HCT116 (cell line): ENCODE measurements around the gene PIK3R4. TPM values are rescaled to one million over a fixed set of nuclear protein-coding genes. Genes with fewer than 3 reads are reported as not detected.

Experiments used
- ATAC-seq: fragments of 200-7000 bp; cut with Tn5 transposase; 2 replicates; pipeline ENCODE4 v1.9.1; 2020; ENCODE audit warnings: mild to moderate bottlenecking, moderate library complexity
- BruUV-seq: library from RNA; stranded (reverse); fragments of 400-500 nt; replicated peaks from 2 replicates; lab custom pipeline; 2021; lab: Mats Ljungman, UMichigan
- CTCF ChIA-PET: fragments of 300-600 bp; sonication (Branson Sonifier 250); formaldehyde crosslinking; loops from one replicate; lab custom pipeline; 2021; ENCODE audit warnings: antibody characterized with exemption; lab: Charles Lee
- POLR2A ChIA-PET: fragments of 300-600, 350-600 bp; sonication (Branson Sonifier 250); formaldehyde crosslinking; loops from one replicate; lab custom pipeline; 2021; ENCODE audit warnings: antibody characterized with exemption; lab: Charles Lee
- RAD21 ChIA-PET, 2 experiments: fragments of 300-600 bp; sonication (Branson Sonifier 250); formaldehyde crosslinking; loops; one replicate each; lab custom pipeline; 2023; ENCODE audit warnings: low total read pairs in 2 of 2; ENCODE audit not compliant: uncharacterized antibody in 2 of 2, unreplicated experiment in 2 of 2, low non-redundant PET in 1 of 2; lab: Charles Lee
- DNase-seq: peaks from one replicate; pipeline ENCODE4 v3.0.0-alpha.2; 2010; ENCODE audit warnings: low read depth, low spot score
- H2AFZ ChIP-seq: fragments of 200-600 bp; shearing (Covaris generic), sonication (generic); 2 replicates; pipeline ENCODE4 v1.6.1; 2017; ENCODE audit warnings: low read depth, mixed run types, mixed read lengths, antibody characterized with exemption, low read length; ENCODE audit not compliant: poor library complexity, severe bottlenecking
- H3K27ac ChIP-seq: 2 replicates; pipeline ENCODE4 v1.5.1; 2012; ENCODE audit warnings: low read depth, low read length
- H3K27me3 ChIP-seq: fragments of 200-600 bp; sonication (generic); 2 replicates; pipeline ENCODE4 v1.6.1; 2016; ENCODE audit warnings: mixed run types, low read length, mixed read lengths; ENCODE audit not compliant: insufficient read depth
- H3K36me3 ChIP-seq, 2 experiments: fragments of 200-500 bp in 1 of 2; fragments of 200-600 bp in 1 of 2; sonication (Bioruptor generic) in 1 of 2; sonication (generic) in 1 of 2; 2 replicates each; pipeline versions ENCODE4 v1.5.1 to v1.6.1; 2014 to 2016; ENCODE audit warnings: low read length in 2 of 2, inconsistent platforms in 1 of 2, mixed read lengths in 1 of 2, mixed run types in 1 of 2; ENCODE audit not compliant: insufficient read depth in 2 of 2, control insufficient read depth in 1 of 2
- H3K4me1 ChIP-seq, 2 experiments: fragments of 200-600 bp in 1 of 2; sonication (generic) in 1 of 2; 2 replicates each; pipeline versions ENCODE4 v1.5.1 to v1.6.1; 2012 to 2017; ENCODE audit warnings: low read length in 2 of 2, inconsistent platforms in 1 of 2, mild to moderate bottlenecking in 1 of 2, mixed read lengths in 1 of 2, mixed run types in 1 of 2, moderate library complexity in 1 of 2; ENCODE audit not compliant: insufficient read depth in 2 of 2, control insufficient read depth in 1 of 2
- H3K4me2 ChIP-seq: fragments of 200-600 bp; sonication (generic); 2 replicates; pipeline ENCODE4 v1.6.1; 2017; ENCODE audit warnings: mixed run types, low read length, mixed read lengths
- H3K4me3 ChIP-seq, 2 experiments: fragments of 200-600 bp in 1 of 2; sonication (generic) in 1 of 2; replicated peaks in 1 of 2; 2 replicates each; pipeline ENCODE4 v1.5.1; 2011 to 2016; ENCODE audit warnings: low read length in 2 of 2, control low read depth in 1 of 2, low read depth in 1 of 2, mild to moderate bottlenecking in 1 of 2, mixed read lengths in 1 of 2, mixed run types in 1 of 2
- H3K79me2 ChIP-seq: fragments of 200-600 bp; sonication (generic); 2 replicates; pipeline ENCODE4 v1.6.1; 2017; ENCODE audit warnings: mild to moderate bottlenecking, mixed run types, low read length, moderate library complexity, mixed read lengths; ENCODE audit not compliant: insufficient read depth
- H3K9ac ChIP-seq: fragments of 200-600 bp; sonication (generic); 2 replicates; pipeline ENCODE4 v1.6.1; 2016; ENCODE audit warnings: low read length, mixed read lengths
- H3K9me2 ChIP-seq: fragments of 200-600 bp; sonication (generic), shearing (Covaris generic); 2 replicates; pipeline ENCODE4 v1.6.1; 2017; ENCODE audit warnings: mixed run types, mild to moderate bottlenecking, moderate library complexity; ENCODE audit not compliant: insufficient read depth
- H3K9me3 ChIP-seq, 2 experiments: fragments of 200-500 bp in 1 of 2; fragments of 200-600 bp in 1 of 2; sonication (Bioruptor generic) in 1 of 2; sonication (generic) in 1 of 2; 2 replicates each; pipeline ENCODE4 v1.6.1; 2014 to 2017; ENCODE audit warnings: low read length in 2 of 2, mixed read lengths in 2 of 2, inconsistent platforms in 1 of 2, low read depth in 1 of 2, mild to moderate bottlenecking in 1 of 2, mixed run types in 1 of 2, moderate library complexity in 1 of 2; ENCODE audit not compliant: control insufficient read depth in 1 of 2, insufficient read depth in 1 of 2
- H4K20me1 ChIP-seq: fragments of 200-600 bp; sonication (generic), shearing (Covaris generic); 2 replicates; pipeline ENCODE4 v1.6.1; 2017; ENCODE audit warnings: mixed run types, mild to moderate bottlenecking, moderate library complexity; ENCODE audit not compliant: insufficient read depth
- CBX3 ChIP-seq: IDR thresholded peaks from 2 replicates; pipeline ENCODE4 v1.6.1; 2012; ENCODE audit warnings: low read depth
- CEBPB ChIP-seq: IDR thresholded peaks from 2 replicates; pipeline ENCODE4 v1.6.1; 2012; ENCODE audit warnings: low read depth
- EGR1 ChIP-seq: IDR thresholded peaks from 2 replicates; pipeline ENCODE4 v1.6.1; 2012; ENCODE audit warnings: low read depth
- ELF1 ChIP-seq: IDR thresholded peaks from 2 replicates; pipeline ENCODE4 v1.6.1; 2012; ENCODE audit warnings: low read depth, borderline replicate concordance
- EZH2 ChIP-seq: fragments of 200-600 bp; sonication (generic); IDR thresholded peaks from 2 replicates; pipeline ENCODE4 v1.6.1; 2017; ENCODE audit warnings: antibody characterized with exemption, mixed run types
- EZH2phosphoT487 ChIP-seq: fragments of 200-600 bp; IDR thresholded peaks from 2 replicates; pipeline ENCODE4 v1.6.1; 2018; ENCODE audit warnings: antibody characterized with exemption, borderline replicate concordance
- FOSL1 ChIP-seq: IDR thresholded peaks from 2 replicates; pipeline ENCODE4 v1.6.1; 2012; ENCODE audit warnings: low read depth
- POLR2A ChIP-seq: IDR thresholded peaks from 2 replicates; pipeline ENCODE4 v1.7.0; 2011; ENCODE audit warnings: borderline replicate concordance; ENCODE audit not compliant: insufficient read depth, insufficient read length; ENCODE audit errors: extremely low read depth
- POLR2AphosphoS5 ChIP-seq: IDR thresholded peaks from 2 replicates; pipeline ENCODE4 v1.6.1; 2011; ENCODE audit warnings: mild to moderate bottlenecking, low read depth, low read length, moderate library complexity
- RAD21 ChIP-seq: IDR thresholded peaks from 2 replicates; pipeline ENCODE4 v1.6.1; 2012; ENCODE audit warnings: low read depth, mild to moderate bottlenecking
- SIN3A ChIP-seq: IDR thresholded peaks from 2 replicates; pipeline ENCODE4 v1.6.1; 2012; ENCODE audit warnings: low read depth
- SP1 ChIP-seq: IDR thresholded peaks from 2 replicates; pipeline ENCODE4 v1.6.1; 2012; ENCODE audit warnings: low read depth
- YY1 ChIP-seq: IDR thresholded peaks from 2 replicates; pipeline ENCODE4 v1.6.1; 2011; ENCODE audit warnings: low read length, low read depth, moderate library complexity, mild to moderate bottlenecking; ENCODE audit not compliant: insufficient replicate concordance; ENCODE audit errors: extremely low read depth
- ZFX ChIP-seq: fragments of 450-650 bp; IDR thresholded peaks from 2 replicates; pipeline ENCODE4 v1.6.1; 2017
- ZNF274 ChIP-seq: fragments of 200-500 bp; sonication (Bioruptor generic); IDR thresholded peaks from 2 replicates; pipeline ENCODE4 v1.6.1; 2014; ENCODE audit warnings: mild to moderate bottlenecking, low read depth, low read length, inconsistent platforms
- intact Hi-C: fragments of 100-400 bp; cut with micrococcal nuclease; formaldehyde crosslinking; loops from 2 replicates; pipeline ENCODE4 v1.10.0; 2022
- total RNA-seq: library from RNA; stranded (reverse); gene quantifications from one replicate; pipeline ENCODE4 v1.2.1, GENCODE V29; 2021; ENCODE audit not compliant: unreplicated experiment
- TF ChIP-seq, protein P1 (sequence below), 3 experiments: fragments of 200-600 bp in 1 of 3; sonication (generic) in 1 of 3; IDR thresholded peaks in 2 of 3; conservative IDR thresholded peaks in 1 of 3; 2 replicates each; pipeline ENCODE4 v1.5.1; 2012 to 2017; ENCODE audit warnings: low read depth in 2 of 3, low read length in 2 of 3, antibody characterized with exemption in 1 of 3, borderline replicate concordance in 1 of 3, control low read depth in 1 of 3, mild to moderate bottlenecking in 1 of 3, mixed read lengths in 1 of 3, mixed run types in 1 of 3, moderate library complexity in 1 of 3; ENCODE audit not compliant: insufficient read depth in 1 of 3
- TF ChIP-seq, protein P2 (sequence below): IDR thresholded peaks from 2 replicates; pipeline ENCODE4 v1.6.1; 2011; ENCODE audit warnings: mild to moderate bottlenecking, low read length, moderate library complexity; ENCODE audit not compliant: insufficient replicate concordance; ENCODE audit errors: extremely low read depth
- TF ChIP-seq, protein P3 (sequence below): IDR thresholded peaks from 2 replicates; pipeline ENCODE4 v1.6.1; 2012; ENCODE audit warnings: low read depth
- TF ChIP-seq, protein P4 (sequence below): IDR thresholded peaks from 2 replicates; pipeline ENCODE4 v1.6.1; 2012

PIK3R4 gene
- total RNA-seq, 1 experiment from 2014 or later = 23.5 TPM

DNA sequence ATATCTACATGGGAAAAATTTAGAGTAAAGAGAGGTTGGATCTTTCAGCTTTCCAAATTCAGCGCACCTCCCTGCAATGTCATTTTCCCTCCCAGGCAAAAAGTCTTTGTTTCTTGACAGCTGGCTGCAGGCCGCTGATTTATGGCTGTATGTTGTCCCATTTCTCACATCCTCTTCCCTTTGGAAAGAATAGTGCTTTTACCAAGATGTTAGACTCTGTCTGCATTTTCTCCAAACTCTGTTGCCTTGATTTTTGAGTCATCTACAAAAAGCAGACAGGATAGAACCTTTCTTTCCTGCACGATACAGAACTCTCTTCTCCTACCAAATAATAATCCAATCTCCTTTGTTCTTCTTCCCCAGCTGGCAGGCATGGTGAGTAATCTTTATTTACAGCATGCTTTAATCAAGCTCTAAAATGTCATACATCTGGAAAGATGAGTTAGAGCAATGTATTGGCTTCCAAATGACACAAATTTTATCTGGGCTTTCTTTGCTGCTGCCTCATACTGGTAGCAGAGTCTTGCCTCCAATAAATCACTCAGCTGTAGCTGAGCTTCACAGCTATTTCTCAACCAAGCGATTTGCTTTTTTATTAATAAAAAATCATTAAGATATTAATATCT is 101.9 kb downstream of the PIK3R4 start:
- no peaks in the 10 kb centered on the region for H3K79me2 ChIP-seq
- RAD21 ChIA-PET = no interaction called here
- no peak overlapping the region for H3K27ac ChIP-seq
- POLR2A ChIA-PET = no interaction called here
- ATAC-seq = no peak
- CTCF ChIA-PET = no interaction called here
- BruUV-seq = no TSS peak
- H3K9ac ChIP-seq = no peak overlapping the region
- H4K20me1 ChIP-seq = no peaks in the 10 kb centered on the region
- TF ChIP-seq EGR1 (no peak), SIN3A (no peak), SP1 (no peak), POLR2A (no peak), FOSL1 (no peak), ZFX (no peak), ELF1 (no peak), ZNF274 (no peak), RAD21 (no peak), YY1 (no peak), EZH2 (no peak), EZH2phosphoT487 (no peak), CBX3 (no peak), POLR2AphosphoS5 (no peak), CEBPB (no peak)
- TF ChIP-seq, protein P1, sequence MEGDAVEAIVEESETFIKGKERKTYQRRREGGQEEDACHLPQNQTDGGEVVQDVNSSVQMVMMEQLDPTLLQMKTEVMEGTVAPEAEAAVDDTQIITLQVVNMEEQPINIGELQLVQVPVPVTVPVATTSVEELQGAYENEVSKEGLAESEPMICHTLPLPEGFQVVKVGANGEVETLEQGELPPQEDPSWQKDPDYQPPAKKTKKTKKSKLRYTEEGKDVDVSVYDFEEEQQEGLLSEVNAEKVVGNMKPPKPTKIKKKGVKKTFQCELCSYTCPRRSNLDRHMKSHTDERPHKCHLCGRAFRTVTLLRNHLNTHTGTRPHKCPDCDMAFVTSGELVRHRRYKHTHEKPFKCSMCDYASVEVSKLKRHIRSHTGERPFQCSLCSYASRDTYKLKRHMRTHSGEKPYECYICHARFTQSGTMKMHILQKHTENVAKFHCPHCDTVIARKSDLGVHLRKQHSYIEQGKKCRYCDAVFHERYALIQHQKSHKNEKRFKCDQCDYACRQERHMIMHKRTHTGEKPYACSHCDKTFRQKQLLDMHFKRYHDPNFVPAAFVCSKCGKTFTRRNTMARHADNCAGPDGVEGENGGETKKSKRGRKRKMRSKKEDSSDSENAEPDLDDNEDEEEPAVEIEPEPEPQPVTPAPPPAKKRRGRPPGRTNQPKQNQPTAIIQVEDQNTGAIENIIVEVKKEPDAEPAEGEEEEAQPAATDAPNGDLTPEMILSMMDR (IDR thresholded peaks at IDR 0.05 in 2 of 3, conservative IDR thresholded peaks at IDR 0.05 in 1 of 3; ENCODE audit: borderline replicate concordance in 1 of 3, insufficient read depth in 1 of 3, low read depth in 2 of 3, low read length in 2 of 3) = no peak
- TF ChIP-seq, protein P2, sequence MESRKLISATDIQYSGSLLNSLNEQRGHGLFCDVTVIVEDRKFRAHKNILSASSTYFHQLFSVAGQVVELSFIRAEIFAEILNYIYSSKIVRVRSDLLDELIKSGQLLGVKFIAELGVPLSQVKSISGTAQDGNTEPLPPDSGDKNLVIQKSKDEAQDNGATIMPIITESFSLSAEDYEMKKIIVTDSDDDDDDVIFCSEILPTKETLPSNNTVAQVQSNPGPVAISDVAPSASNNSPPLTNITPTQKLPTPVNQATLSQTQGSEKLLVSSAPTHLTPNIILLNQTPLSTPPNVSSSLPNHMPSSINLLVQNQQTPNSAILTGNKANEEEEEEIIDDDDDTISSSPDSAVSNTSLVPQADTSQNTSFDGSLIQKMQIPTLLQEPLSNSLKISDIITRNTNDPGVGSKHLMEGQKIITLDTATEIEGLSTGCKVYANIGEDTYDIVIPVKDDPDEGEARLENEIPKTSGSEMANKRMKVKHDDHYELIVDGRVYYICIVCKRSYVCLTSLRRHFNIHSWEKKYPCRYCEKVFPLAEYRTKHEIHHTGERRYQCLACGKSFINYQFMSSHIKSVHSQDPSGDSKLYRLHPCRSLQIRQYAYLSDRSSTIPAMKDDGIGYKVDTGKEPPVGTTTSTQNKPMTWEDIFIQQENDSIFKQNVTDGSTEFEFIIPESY = no peak
- TF ChIP-seq, protein P3, sequence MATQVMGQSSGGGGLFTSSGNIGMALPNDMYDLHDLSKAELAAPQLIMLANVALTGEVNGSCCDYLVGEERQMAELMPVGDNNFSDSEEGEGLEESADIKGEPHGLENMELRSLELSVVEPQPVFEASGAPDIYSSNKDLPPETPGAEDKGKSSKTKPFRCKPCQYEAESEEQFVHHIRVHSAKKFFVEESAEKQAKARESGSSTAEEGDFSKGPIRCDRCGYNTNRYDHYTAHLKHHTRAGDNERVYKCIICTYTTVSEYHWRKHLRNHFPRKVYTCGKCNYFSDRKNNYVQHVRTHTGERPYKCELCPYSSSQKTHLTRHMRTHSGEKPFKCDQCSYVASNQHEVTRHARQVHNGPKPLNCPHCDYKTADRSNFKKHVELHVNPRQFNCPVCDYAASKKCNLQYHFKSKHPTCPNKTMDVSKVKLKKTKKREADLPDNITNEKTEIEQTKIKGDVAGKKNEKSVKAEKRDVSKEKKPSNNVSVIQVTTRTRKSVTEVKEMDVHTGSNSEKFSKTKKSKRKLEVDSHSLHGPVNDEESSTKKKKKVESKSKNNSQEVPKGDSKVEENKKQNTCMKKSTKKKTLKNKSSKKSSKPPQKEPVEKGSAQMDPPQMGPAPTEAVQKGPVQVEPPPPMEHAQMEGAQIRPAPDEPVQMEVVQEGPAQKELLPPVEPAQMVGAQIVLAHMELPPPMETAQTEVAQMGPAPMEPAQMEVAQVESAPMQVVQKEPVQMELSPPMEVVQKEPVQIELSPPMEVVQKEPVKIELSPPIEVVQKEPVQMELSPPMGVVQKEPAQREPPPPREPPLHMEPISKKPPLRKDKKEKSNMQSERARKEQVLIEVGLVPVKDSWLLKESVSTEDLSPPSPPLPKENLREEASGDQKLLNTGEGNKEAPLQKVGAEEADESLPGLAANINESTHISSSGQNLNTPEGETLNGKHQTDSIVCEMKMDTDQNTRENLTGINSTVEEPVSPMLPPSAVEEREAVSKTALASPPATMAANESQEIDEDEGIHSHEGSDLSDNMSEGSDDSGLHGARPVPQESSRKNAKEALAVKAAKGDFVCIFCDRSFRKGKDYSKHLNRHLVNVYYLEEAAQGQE = no peak
- TF ChIP-seq, protein P4, sequence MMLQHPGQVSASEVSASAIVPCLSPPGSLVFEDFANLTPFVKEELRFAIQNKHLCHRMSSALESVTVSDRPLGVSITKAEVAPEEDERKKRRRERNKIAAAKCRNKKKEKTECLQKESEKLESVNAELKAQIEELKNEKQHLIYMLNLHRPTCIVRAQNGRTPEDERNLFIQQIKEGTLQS = no peak
- H3K4me2 ChIP-seq = no peak overlapping the region
- intact Hi-C loops = no loop called here
- H3K27me3 ChIP-seq = peaks cover 17% of the 10 kb centered on the region; the same call in 1 of the 2 replicates
- no peaks in the 10 kb centered on the region for H3K9me2 ChIP-seq
- H2AFZ ChIP-seq = no peak overlapping the region
- no peak for DNase-seq
- H3K4me1 ChIP-seq = no peaks in the 10 kb centered on the region
- no peak overlapping the region for H3K4me3 ChIP-seq
- no peaks in the 10 kb centered on the region for H3K36me3 ChIP-seq
- no peaks in the 10 kb centered on the region for H3K9me3 ChIP-seq
